ENCODE measurements around the gene IL23R.
"Not testable (repeated sequence)": the region's sequence is repeated elsewhere in the genome, so short reads cannot be mapped to it uniquely, and the experiment has no call there.

IL23R gene

GRCh38 chr1:67191668-67192520 is 25.6 kb downstream of the IL23R start:
- FAIRE-seq (no peak), DNase-seq (ENCODE audit: insufficient read length, low spot score) (no peak)

GRCh38 chr1:67192902-67193301 is 26.6 kb downstream of the IL23R start:
- DNase-seq (ENCODE audit: insufficient read length, low spot score): no peak
- no peak for FAIRE-seq

DNA sequence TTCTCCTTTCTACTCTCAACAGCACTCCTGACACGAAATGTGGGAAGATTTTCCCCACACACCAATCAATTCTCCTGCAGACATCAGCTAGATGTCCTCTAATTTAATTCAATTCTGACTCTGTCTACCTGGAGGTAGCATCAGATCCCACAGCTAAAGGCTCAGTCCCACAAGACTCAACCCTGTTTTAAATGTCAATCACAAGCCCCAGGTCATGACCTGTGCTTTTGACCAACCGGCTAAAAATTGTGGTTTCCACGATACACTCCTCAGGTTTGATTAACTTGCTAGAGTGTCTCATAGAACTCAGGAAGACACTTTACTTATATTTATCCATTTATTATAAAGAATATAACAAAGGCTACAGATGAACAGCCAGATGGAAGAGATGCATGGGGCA is 27.4 kb downstream of the IL23R start:
- no peak for DNase-seq (ENCODE audit: insufficient read length, low spot score)
- FAIRE-seq: no peak

DNA sequence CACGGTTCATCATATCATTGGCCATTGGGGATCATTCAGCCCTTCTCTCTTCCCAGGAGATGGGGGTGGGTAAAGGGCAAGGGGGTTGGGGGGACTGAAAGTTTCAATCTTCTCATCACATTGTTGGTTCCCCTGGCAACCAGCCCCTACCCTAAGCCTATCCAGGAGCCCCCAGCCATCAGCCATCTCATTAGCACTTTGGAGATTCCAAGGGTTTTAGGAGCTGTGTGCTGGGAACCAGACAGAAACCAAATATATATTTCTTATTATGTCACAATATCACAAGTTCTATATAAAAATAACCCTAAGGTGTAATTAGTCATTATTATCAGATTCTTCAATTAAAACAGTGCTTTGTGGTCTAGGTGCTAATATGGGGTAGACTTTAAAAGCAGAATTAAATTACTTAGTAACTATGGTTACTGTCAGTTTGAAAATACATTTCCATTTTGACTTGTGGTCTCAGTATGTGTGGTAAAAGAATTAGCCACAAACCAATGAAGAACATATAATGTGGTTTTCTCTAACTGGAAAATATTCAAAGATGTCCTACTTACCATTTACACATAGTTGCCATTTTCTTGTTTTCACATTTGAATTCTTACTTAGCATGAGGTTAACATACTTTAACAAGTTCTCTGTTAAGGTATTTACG is 28.1 kb downstream of the IL23R start:
- no peak for DNase-seq (ENCODE audit: insufficient read length, low spot score)
- FAIRE-seq: no peak

GRCh38 chr1:67200755-67201154 is 34.5 kb downstream of the IL23R start:
- DNase-seq (ENCODE audit: insufficient read length, low spot score) (no peak), FAIRE-seq (no peak)

DNA sequence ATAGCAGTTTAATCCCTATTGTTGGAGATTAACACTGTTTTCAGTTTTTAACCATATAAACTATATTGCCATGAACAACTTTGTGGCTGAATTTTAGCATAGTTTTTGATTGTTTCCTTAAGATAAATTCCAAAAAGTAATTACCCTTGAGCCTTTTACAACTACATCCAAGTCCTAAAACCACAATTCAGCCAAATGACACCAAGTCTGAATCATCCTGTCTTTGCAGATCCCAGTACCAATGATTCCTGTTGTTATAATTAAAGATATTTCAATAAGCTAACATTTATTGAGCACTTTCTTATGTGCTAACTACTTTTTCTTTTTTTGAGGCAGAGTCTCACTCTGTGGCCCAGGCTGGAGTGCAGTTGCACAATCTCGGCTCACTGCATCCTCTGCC is 35.6 kb downstream of the IL23R start:
- DNase-seq (ENCODE audit: insufficient read length, low spot score): no peak
- no peak for FAIRE-seq

DNA sequence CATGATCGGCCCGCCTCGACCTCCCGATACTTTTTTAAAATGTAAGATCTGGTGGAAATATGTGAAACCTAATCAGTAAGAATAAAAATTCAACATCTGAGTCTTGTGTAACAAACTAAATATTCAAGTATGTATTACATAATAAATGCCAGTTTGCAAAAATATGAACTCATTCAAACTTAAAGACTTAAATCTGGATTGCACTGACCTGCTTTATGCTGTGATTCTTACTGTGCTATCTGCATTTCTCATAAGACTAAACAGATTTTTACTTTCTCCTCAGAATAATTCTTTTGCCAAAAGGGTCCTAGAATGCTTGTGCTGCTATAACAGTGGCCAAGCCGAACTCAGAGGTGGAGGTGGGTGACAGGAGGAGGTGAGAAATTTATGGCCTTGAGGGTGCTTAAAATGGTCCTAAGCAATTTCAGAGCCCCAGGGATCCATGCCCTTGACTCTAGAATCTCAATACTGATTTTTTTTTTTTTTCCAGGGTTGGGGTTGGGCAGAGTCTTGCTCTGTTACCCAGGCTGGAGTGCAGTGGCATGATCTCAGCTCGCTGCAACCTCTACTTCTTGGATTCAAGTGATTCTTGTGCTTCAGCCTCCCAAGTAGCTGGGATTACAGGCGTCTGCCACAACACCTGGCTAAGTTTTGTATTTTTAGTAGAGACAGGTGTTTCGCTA is 38.2 kb downstream of the IL23R start:
- DNase-seq (ENCODE audit: insufficient read length, low spot score): no peak
- no peak for FAIRE-seq

DNA sequence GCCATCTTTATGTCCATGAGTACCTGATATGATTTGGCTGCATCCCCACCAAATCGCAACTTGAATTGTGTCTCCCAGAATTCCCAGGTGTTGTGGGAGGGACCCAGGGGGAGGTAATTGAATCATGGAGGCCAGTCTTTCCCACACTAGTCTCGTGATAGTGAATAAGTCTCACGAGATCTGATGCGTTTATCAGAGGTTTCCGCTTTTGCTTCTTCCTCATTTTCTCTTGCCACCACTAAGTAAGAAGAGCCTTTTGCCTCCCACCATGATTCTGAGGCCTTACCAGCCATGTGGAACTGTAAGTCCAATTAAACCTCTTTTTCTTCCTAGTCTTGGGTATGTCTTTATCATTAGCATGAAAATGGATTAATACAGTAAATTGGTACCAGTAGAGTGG is 41.1 kb downstream of the IL23R start:
- FAIRE-seq: not testable (repeated sequence)

DNA sequence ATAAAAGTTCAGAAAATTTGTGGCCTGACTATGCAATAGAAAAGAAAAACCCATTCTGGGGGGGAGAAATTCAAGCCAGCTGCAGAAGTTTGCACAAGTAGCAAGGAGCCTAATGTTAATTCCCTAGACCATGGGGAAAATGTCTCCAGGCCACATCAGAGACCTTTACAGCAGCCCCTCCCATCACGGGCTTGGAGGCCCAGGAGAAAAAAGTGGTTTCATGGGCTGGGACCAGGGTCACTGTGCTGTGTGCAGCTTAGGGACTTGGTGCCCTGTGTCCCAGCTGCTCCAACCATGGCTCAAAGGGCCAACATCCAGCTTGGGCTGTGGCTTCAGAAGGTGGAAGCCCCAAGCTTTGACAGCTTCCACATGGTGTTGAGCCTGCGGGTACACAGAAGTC is 42.0 kb downstream of the IL23R start:
- FAIRE-seq: no peak
- DNase-seq (ENCODE audit: insufficient read length, low spot score): no peak

More for the DNA sequence above, 41.1 kb downstream of the IL23R start:
- not testable (repeated sequence) for DNase-seq (ENCODE audit: insufficient read length, low spot score)

GRCh38 chr1:67209521-67209920 is 43.3 kb downstream of the IL23R start:
- DNase-seq (ENCODE audit: insufficient read length, low spot score) (no peak), FAIRE-seq (no peak)

DNA sequence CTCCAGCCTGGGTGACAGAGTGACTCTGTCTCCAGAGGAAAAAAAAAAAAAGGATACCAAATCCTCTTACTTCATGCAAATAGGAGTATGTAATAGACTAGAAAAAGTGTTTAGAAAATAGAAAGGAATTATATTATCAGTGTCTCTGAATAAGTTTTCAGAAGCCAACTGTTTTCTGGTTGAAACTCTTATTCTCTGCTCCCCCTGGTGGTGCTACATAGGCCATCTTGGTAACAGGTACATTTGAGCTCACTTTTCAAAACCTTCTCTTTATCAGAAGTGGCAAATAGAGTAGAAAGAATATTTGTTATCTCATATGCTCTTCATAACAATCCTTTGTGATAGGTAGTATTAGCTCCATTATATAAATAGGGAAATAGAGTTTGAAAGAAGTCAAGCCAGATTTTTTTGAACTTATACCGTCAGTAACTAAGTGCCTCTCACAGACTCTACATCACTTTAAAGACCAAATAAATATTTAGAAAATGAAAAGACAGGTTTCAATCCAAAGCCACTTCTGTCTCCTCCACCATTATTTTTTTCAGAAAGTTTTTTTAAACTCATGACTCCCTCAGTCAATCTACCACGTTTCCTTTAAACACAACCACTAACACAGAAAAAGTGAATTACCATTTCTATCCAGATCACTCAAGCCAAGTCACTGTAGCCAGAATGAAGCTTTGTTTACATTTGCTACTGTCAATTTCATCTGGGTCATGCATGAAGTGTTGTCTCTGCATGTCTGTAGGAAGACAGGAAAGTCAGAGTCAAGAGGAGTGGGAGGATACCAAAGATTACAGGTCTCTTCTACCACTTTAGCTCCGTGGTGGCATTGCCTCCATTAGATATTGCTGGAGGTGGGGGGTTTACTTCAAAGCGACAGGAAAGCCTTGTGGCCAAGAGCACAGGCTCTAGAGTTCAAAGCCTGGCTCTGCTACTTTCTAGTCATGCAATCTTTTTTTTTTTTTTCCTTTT is 45.6 kb downstream of the IL23R start:
- FAIRE-seq: no peak
- no peak for DNase-seq (ENCODE audit: insufficient read length, low spot score)

GRCh38 chr1:67213164-67213563 is 46.9 kb downstream of the IL23R start:
- peak; percentile 72 for FAIRE-seq
- peak; percentile 20 for DNase-seq (ENCODE audit: insufficient read length, low spot score)

DNA sequence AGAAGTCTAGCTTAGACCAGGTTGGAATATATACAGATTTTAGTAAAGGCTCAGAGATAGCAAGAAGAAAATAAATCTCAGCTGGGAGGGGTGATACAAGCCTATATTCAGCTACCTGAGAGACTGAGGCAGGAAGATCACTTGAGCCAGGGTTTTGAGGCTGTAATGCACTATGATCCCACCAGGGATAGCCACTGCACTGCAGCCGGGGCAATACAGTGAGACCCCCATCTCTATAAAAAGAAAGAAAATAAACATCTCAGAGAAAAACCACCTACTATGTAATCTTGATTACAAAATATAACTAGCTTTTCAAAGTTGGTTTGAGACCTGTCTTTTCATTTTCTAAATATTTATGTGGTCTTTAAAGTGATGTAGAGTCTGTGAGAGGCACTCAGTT is 47.7 kb downstream of the IL23R start:
- DNase-seq (ENCODE audit: insufficient read length, low spot score) (no peak), FAIRE-seq (no peak)

GRCh38 chr1:67214420-67215174 is 48.3 kb downstream of the IL23R start:
- DNase-seq (ENCODE audit: insufficient read length, low spot score): no peak
- no peak for FAIRE-seq

GRCh38 chr1:67216401-67216800 is 50.1 kb downstream of the IL23R start:
- DNase-seq (ENCODE audit: insufficient read length, low spot score) (no peak), FAIRE-seq (no peak)

GRCh38 chr1:67217417-67217816 is 51.2 kb downstream of the IL23R start:
- no peak for DNase-seq (ENCODE audit: insufficient read length, low spot score)
- FAIRE-seq: no peak

GRCh38 chr1:67217938-67218337 is 51.7 kb downstream of the IL23R start:
- DNase-seq (ENCODE audit: insufficient read length, low spot score) (no peak), FAIRE-seq (no peak)

DNA sequence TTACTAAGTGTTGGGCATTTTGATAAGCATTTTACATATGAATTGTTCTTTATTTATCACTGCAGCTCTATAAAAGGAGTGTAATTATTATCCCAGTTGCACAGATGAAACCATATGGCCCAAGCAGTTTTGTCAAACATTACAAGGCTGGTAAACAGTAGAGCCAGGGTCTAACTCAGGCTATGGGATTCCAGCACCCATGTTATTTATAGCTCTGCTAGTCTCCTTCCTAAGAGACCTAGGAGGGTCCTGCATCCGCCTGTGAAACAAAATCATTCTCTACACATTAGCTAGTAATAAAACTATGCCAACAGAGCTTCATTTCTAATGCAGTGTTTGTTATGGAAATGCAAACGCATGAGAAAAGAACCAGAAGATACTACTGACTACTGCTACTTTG is 58.6 kb downstream of the IL23R start:
- DNase-seq (ENCODE audit: insufficient read length, low spot score) (no peak), FAIRE-seq (no peak)

DNA sequence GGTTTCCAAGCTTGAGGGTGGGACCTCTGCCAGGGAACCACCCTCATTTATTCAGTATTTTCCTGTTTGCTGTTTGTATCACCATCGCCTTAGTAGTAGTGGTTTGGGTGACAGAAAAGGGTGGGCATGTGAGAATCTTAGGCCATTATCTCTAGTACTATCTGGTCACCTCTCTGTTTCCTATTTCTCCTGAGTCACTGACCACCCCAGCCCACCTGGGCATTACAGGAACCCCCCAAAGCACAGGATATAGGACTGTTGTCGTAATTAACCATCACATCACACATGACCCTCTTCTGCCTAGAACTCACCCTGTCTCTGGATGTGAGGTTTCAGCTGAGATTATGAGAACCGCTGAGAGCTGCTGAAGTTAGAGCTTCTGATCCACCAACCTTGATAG is 60.4 kb downstream of the IL23R start:
- FAIRE-seq: no peak

DNA sequence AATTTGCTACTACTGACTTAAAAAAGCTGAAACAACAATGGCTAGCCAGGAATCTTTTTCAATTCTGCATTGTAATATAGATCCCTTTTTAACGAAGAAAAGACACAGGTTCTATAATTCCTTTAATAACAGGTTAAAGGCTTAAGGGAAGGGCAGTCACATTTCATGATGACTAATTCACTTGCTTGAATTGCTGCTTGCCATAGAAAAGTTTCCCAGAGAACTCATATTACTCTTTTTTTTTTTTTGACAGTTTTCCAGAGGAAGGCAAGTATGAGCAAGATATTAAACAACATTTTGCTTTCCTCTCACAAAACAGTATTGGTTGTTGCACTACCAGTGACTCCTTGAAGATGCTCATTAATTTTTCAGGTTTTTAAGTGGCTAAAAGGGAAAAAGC is 60.9 kb downstream of the IL23R start:
- no peak for FAIRE-seq
- DNase-seq (ENCODE audit: insufficient read length, low spot score): no peak

More for the DNA sequence above, 60.4 kb downstream of the IL23R start:
- no peak for DNase-seq (ENCODE audit: insufficient read length, low spot score)

Measured in HTR-8/SVneo (cell line).